NCI-H446 (cell line): ENCODE measurements around the gene NHLRC2.
A peak's percentile ranks its signal among the peaks of the same experiment; 100 is the strongest.

Source experiments
- DNase-seq, 2 experiments: peaks; one replicate each; lab custom pipeline; 2025; lab: John Stamatoyannopoulos, UW

Gene NHLRC2

DNA sequence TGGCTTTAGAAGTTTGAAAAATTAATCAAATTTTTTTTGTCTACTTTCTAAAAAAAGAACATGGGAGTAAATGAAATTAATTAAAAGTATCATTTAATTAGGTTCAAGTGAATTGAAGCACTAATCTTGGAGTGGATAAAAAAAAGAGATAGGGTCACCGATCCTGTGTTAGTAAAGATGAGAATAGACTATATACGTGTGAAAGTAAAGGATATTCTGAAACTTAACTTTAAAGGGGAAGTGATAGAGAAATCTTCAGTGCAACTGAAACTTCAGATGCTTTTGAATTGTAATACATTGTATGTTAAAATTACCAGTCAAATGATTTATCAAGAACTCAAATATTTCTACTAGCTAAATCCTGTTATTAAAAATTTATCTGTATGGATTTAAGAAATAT lies 4.8 kb downstream of the NHLRC2 start:
- no peak for DNase-seq

DNA sequence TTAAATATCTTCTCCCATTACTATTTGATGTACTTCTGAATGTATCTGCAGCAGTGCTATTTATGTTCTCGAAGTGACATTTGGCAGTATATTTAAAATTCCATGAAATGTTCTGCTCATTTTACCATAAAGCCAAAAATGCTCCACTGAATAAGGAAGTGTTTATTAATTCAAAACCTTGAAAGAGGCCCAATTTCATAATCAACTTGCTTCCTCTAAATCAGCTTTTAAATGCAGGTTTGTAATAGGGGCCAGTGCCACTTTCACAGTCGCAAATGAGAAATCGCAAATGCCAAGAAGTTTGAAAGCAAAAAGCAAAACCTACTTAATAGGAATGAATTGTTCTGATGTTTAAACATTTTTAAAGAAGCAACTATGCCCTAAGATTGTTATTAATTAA lies 11.4 kb downstream of the NHLRC2 start:
- no peak for DNase-seq

DNA sequence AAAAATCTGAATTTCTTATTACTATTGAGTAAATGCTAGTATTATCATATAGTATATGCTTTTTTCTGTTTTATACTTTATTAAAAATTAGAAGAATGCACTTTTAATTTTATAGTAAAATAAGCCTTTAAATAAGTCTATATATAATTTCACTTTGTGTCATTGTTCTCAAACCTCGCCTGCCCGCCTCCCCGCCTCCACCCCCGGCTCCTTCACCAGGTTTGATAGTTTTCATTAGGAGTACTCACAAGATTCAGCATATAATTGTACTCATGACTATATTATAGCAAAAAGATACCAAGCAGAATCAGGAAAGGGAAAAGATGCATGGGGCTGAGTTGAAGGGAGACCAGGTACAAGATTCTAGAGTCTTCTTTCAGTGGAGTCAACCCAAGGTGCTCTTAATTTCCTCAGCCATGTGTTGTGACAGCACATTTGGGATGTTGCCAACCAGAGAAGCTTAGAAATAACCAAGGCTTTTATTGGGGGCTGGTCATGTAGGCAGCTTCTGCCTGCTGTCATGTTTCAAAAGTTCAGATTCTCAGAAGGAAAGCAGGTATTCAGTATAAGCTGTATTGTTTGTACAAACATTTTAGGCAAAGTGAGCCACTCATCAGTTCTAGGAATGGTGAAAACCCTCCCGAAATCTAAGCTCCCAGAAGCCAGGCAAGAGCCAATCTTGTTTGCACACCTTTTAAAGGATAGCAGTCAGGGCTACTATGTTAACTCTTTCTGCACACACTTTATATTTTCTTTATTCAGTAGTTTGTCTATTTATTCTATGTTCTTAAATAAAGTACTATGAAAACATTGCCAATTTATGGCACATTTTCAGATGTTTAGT lies 12.3 kb downstream of the NHLRC2 start:
- DNase-seq = no peak

DNA sequence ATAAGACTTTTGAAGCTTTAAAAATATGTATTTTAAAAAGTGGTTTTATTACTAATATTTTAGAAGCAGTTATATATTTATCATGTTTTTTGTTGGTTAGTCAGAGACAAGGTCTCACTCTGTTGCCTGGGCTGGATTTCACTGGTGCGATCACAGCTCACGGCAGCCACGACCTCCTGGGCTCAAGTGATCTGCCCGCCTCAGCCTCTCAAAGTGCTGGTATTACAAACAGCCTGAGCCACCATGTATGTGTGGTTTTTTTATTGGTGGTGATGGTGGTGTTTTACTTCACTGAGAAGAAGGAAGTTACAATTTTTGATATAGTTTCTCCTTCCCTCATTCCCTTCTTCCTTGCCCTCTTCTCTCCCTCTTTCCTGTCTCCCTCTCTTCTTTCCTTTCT lies 13.4 kb downstream of the NHLRC2 start:
- no peak for DNase-seq

DNA sequence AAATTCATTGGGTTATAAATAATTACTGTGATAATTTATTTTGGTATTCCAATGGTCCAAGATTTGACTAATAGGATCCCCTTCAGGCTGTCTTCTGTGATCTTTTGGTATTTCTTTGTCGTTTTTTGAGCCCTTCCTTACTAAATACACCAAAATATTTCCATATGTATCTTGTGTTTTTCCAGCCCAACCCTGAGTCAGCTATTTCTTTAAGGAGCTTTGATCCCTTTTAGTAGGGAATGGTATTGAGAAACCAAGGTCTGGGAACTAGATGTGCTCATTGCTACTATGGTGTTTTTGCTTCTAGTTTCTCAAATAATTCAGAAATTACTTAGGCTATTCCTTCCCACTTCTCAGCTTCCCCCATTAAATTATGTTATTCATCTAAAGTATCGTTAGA lies 15.3 kb downstream of the NHLRC2 start:
- no peak for DNase-seq

DNA sequence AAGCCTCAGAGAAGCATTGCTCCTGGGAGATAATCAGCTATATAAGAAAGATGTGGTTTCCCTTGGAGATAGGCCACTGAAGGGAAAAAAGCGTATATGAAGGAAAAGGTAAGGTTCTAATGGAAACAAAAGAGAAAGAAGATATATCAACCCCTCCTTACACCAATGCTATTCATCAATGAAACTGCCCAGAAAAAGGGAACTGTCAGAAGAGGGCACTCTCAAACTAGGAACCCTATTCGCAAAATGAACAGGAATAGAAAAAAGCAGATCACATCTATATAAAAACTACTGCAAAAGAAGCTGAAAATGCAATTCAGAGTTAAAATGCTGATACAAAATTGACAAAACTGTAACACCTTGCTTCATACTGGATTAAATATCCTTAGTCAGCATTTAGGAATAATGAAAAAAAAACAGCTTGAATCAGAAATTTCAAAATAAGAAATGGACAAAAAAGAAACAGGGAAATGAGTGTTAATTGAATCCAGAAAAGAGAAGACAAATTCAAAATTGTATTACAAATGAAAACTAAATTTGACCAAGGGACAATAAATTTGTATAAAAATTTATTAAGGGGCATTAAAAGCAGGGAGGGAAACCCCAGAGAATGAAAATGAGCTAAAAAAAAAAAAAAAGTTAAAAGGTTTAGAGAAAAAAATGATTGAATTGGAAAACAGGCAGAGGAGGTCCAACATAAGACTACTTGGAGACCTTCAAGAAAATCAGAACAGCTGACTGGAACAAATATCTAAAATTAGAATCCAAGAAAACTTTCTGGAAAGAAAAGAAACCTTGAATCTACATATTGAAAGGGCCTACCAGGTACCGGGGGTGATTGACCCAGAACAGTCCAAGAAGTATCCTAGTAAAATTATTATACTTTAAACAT lies 17.9 kb downstream of the NHLRC2 start:
- DNase-seq = no peak

DNA sequence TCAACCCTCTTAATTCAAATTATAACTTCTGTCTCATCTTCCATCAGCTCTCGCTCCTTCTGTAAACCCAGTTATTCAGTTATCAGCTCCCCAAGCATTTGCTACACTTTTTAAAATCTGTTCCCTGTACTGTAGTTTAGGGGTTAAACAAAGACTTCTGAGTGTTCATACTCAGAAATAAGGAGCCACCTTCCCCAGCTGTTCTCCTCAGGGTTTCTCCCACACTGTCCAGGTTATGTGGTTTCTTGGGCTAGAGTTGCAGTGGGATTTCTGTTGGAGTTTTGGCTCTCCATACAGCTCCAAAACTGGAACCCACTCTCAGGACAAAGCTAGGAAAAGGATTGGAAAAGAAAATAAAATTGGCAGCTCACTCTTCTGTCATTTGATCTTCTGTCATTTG lies 20.8 kb downstream of the NHLRC2 start:
- DNase-seq = no peak

DNA sequence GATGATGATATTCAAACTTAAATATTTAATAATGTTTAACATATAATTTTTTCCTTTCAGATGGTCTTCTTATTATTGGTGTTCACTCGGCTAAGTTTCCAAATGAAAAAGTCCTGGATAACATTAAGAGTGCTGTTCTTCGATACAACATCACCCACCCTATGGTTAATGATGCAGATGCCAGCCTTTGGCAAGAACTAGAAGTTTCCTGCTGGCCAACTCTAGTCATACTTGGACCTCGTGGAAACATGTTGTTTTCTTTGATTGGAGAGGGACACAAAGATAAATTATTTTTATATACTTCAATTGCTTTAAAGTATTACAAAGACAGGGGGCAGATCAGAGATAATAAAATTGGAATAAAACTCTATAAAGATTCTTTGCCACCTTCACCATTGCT lies 22.0 kb downstream of the NHLRC2 start:
- DNase-seq = peak in 1 of 2 experiments; percentile 28

DNA sequence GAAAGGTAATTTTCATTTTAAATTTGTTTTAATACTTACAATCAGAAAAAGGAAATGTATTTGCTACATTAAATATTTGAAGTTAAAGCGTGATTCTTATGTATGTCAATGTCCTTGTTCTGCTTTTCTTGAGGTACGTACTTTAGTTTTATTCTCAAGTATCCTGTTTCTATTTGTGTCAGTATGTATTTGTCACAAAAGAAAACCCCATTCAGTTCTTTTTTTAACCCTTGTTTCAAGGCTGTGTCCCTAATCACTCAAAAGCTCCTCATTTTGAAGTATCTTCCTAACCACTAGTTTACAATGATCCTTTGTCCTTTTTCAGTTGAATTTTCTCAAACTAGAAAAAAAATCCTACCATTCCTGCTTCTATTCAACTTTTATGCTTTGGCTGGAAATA lies 25.2 kb downstream of the NHLRC2 start:
- DNase-seq = no peak

DNA sequence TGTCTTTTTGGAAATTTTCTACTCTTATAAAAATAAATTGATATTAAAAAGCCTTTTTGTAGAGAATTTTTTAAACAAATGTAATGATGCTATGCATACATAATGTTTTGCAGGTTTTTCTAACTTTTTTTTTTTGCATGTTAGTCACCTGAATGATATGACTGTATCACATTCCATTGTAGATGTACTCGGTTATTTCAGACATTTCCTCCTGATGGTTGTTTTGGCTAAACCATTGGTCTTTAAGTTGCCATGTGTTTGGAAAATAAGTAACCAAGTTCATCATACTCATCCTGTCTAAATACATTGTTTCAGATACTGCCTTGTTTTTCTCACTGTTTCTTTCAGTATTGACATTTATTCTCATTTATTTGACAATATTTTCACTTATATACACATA lies 25.8 kb downstream of the NHLRC2 start:
- DNase-seq = no peak

DNA sequence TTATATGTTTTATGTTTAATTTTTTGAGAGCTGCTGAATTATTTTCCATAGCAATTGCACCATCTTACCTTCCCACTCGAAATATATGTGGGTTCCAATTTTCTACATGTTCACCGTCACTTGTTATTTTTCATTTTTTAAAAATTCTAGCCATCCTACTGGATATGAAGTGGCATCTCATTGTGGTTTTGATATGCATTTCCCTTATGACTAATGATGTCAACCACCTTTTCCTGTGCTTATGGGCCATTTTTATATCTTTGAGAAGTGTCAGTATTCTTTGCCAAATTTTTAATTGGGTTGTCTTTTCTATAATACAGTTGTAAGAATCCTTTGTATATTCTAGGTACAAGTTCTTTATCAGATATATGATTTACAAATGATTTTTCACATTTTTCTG lies 27.8 kb downstream of the NHLRC2 start:
- no peak for DNase-seq

DNA sequence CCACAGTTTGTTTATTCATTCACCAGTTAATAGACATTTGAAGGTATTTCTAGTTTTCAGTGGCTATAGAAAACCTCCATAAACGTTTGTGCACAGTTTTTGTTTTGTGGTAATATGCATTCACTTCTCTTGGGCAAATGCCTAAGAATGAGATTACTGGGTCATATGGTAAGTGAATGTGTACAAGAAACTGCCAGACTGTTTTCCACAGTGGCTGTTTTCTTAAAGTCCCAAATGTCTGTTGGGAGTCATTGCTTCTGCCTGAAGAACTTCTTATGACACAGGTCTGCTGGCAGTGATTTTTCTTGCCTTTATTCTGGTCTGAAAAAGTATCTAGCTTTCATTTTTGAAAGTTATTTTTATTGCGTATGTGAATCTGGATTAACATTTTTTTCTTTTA lies 35.5 kb downstream of the NHLRC2 start:
- DNase-seq = no peak

DNA sequence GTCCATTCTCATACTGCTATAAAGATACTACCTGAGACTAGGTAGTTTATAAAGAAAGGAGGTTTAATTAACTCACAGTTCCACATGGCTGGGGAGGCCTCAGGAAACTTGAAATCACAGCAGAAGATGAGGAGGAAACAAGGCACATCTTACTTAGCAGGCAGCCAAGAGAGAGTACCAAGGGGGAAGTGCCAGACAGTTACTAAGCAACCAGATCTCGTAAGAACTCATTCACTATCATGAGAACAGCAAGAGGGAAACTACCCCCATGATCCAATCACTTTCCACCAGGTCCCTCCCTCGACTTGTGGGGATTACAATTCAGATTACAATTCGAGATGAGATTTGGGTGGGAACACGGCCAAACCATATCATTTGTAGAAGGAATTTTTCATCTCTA lies 36.3 kb downstream of the NHLRC2 start:
- no peak for DNase-seq

DNA sequence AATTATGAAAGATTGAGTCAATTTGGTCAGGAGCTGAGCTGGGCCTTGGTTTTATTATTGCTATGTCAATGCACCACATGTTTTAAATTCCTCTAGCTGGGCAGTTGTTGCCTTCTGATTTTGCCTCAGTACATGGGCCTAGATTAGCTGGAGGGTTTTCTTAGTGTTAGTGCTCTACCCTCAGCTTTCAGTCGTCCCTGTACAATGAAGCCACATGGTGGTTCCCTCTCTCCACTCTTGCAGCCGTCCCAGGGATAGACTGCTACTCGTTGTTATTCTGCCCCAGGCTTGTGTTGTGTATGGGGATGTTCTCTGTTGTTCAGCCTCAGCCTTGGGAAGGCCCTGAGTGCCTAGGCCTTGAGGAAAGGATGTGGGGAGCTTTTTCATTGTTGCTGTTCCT lies 37.0 kb downstream of the NHLRC2 start:
- no peak for DNase-seq

DNA sequence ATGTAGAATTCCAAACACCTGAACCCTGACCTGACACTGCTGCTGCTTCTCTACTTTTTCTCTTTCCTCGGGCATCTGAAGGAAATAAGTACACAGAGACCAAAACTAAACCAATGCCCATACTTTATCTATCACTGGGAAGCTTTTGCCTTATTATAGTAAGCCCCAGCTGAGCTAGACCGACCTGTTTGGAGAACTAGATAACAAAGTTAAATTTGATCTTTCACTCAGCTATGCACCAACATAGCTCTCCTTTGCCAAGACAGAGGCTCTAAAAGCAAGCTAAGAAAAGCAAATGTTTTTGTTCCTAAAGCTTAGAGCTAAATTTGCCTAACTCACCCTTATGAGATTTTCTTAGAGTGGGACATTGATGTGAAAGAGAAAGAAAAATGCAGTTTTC lies 39.1 kb downstream of the NHLRC2 start:
- DNase-seq = no peak

DNA sequence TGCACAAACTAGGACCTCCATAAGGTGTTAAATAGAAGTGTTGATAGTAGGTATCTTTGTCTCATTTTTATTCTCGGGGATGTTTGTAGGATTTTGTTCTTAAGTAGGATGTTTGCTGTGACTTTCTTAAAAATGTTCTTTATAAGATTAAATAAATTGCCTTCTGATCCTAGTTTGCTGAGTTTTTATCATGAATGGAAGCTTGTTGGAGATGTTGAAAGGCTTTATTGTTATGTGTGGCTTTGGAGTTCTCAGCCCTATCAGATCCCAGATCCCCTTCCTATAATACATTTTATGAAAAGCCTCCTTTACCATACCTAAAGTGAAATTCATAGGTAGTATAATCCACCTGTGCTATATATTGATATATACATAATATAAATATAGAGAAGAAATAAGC lies 40.1 kb downstream of the NHLRC2 start:
- no peak for DNase-seq

DNA sequence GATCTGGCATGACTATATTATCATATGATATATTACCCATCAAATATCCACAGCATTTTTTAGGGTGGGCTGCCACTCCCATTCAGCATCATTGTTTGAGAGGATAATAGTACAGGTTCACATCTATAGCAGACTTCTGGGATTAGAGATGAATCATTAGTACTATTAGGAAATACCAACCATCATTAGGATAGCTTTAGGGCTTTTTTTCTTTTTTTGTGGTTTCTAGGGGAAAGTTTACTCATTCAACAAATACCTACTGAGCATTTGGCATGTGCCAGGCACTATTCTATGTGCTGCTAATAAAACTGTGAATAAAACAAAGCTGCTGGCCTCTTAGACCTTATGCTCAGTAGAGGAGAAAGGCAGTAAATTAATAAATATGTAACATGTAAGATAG lies 40.6 kb downstream of the NHLRC2 start:
- no peak for DNase-seq

DNA sequence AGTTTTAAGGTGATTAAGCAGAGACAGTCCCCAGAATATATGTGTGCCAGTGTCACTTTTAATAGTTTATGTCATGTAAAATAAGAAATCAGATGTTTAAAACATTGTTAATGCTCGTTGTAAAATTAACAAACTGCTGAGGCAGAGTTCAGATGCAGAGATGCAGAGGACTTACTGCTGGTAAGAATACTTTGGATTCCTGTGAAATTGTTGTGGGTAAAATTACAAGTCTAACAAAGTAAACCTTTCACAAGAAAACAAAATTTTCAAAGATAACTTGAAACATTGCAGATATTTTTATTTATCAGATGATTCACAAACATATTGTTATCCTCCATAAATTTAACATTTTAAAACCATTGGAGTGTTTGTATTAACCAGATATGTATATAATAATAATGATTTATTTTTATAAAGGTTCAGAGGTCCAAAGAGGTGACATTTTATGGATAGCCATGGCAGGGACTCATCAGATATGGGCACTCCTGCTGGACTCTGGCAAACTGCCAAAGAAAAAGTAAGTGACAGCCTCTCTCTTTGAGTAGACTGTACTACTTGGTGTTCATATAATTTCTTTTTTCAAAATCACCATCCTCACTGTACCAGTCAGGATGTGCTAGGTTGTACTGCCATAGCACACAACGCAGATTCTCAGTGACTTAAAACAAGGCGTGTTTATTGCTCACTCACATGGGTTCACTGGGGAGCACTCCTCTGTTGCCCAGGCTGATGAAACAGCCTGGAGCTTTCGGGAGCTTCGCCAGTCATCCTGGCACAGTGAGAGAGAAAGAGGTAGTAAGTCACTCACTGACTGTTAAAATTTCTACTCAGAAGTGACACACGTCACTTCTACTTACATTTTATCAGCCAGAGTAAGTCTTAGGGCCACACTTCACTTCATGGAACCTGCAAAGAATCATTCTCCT lies 43.5 kb downstream of the NHLRC2 start:
- peak in 1 of 2 experiments; percentile 9 for DNase-seq

DNA sequence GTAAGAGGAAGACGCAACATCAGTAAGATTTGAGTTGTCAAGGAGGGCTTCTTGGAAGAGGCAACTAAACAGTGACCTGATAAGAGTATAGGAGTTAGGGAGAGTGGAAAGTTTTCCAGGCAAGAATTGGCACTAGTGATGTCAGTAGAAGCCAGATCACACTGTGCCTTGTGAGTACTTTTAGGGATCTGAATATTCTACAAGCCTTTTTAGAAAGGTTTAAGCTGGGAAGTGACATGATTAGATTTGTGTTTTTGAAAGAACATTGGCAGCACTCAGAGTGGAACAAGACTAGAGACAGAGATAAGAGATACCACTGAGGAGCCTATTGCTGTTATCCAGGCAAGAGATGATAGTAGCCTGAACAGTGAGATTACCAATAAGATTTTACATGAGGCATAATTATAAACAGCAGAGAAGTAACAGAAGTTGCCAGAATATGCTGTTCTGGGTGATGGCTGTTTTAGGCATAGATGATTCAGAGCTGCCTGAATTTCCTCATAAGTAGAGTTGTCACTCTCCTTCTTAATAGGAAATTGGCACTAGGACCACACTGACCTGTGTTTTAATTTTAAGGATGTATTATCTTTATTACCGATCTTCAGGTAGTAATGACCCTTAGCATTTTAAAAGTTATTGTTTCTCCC lies 45.6 kb downstream of the NHLRC2 start:
- DNase-seq = no peak

DNA sequence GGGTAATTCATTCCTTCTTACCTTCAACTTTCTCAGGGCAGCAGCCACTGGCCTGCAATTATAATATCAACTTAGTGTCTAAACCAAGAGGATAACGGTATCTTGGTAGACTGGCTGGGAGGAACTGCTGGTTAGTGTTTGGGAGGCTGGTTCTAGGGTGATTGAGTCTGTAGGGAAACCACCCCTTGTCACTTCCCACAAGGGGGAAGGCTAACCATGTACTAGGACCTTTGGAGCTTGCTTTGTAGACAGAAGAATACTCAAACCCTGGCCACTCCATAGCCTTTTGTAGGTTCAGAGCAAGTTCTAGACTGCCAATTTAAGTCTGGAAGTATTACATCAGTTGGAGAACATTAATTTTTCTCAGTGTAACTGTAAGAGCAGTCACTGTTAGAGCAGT lies 51.3 kb downstream of the NHLRC2 start:
- no peak for DNase-seq

DNA sequence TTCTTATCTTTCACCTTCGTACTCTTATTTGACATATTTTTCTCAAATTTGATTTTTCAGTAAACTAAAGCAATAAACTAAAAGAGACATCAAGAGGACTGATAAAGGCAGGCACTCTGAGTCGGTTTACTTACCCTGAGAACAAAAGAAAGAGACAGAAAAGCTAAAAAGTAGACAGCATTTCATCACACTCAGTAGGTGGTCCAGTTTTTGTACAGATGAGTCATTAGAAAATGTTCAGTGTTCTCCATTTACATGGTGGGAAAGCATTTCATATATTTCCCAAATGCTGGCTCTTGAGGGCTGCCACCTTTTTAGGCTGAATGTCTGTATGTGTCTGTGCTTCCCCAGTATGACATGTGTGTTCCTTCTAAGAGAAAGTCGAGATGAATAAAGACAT lies 52.7 kb downstream of the NHLRC2 start:
- no peak for DNase-seq

DNA sequence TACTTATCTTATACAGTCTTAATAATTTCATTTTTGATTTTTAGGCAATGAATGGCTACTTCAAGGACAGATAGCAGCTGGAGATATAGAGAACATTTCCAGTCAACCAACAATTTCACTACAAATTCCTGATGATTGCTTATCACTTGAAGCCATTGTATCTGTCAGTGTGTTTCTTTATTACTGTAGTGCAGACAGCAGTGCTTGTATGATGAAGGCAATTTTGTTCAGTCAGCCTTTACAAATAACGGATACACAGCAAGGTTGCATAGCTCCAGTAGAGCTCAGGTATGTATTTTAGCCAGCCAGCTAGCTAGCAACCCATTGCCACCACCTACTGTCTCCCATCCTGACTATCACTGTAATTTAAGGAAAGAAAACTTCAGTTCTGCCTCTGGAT lies 53.8 kb downstream of the NHLRC2 start:
- no peak for DNase-seq
